Caco-2 (cell line): ENCODE measurements around the gene CAMK4. TPM values are rescaled to one million over a fixed set of nuclear protein-coding genes. Genes with fewer than 3 reads are reported as not detected.

Source experiments
- BruUV-seq: library from RNA; stranded (reverse); fragments of 400-500 nt; replicated peaks from 2 replicates; lab custom pipeline; 2021; lab: Mats Ljungman, UMichigan
- CTCF ChIA-PET: fragments of 300-600 bp; sonication (Branson Sonifier 250); formaldehyde crosslinking; loops from one replicate; lab custom pipeline; 2022; ENCODE audit warnings: antibody characterized with exemption; lab: Charles Lee
- POLR2A ChIA-PET: fragments of 300-600 bp; sonication (Branson Sonifier 250); formaldehyde crosslinking; loops from one replicate; lab custom pipeline; 2022; ENCODE audit warnings: antibody characterized with exemption; lab: Charles Lee
- DNase-seq, 2 experiments: peaks; one replicate each; pipeline versions ENCODE4 v3.0.0 to v3.0.0-alpha.2; 2020 to 2022
- H3K27me3 ChIP-seq: replicated peaks from 2 replicates; pipeline ENCODE4 v1.6.0; 2011; ENCODE audit warnings: low read length; ENCODE audit not compliant: control insufficient read depth, insufficient read depth
- H3K36me3 ChIP-seq: 2 replicates; pipeline ENCODE4 v1.5.1; 2011; ENCODE audit warnings: low read length; ENCODE audit not compliant: control insufficient read depth, insufficient read depth
- H3K4me1 ChIP-seq: fragments of 250-450 bp; sonication (Bioruptor Pico); 2 replicates; pipeline ENCODE4 v1.5.1; 2020; ENCODE audit warnings: mild to moderate bottlenecking
- H3K4me3 ChIP-seq: 2 replicates; pipeline ENCODE4 v1.5.1; 2011; ENCODE audit warnings: low read depth, mild to moderate bottlenecking, control low read depth, low read length
- H3K9me3 ChIP-seq: fragments of 250-450 bp; sonication (Bioruptor Pico); 2 replicates; pipeline ENCODE4 v1.5.1; 2020; ENCODE audit warnings: mild to moderate bottlenecking, moderate library complexity
- H3K27ac Mint-ChIP-seq: one replicate; pipeline ENCODE4 v1.8.0; 2022; ENCODE audit warnings: mixed read lengths; ENCODE audit not compliant: unreplicated experiment
- H3K27me3 Mint-ChIP-seq: one replicate; pipeline ENCODE4 v1.8.0; 2022; ENCODE audit warnings: mixed read lengths; ENCODE audit not compliant: insufficient read depth, unreplicated experiment
- H3K36me3 Mint-ChIP-seq: one replicate; pipeline ENCODE4 v1.8.0; 2022; ENCODE audit warnings: mild to moderate bottlenecking, mixed read lengths; ENCODE audit not compliant: insufficient read depth, unreplicated experiment
- H3K4me1 Mint-ChIP-seq: one replicate; pipeline ENCODE4 v1.8.0; 2022; ENCODE audit warnings: low read depth, mixed read lengths; ENCODE audit not compliant: unreplicated experiment
- H3K4me3 Mint-ChIP-seq: one replicate; pipeline ENCODE4 v1.8.0; 2022; ENCODE audit warnings: mild to moderate bottlenecking, moderate library complexity, mixed read lengths; ENCODE audit not compliant: unreplicated experiment
- H3K9me3 Mint-ChIP-seq: one replicate; pipeline ENCODE4 v1.8.0; 2022; ENCODE audit warnings: mixed read lengths; ENCODE audit not compliant: unreplicated experiment
- CTCF ChIP-seq, 2 experiments: fragments of 200-600 bp in 1 of 2; IDR thresholded peaks; 1 replicate in 1 of 2; 2 replicates in 1 of 2; pipeline versions ENCODE4 v1.5.1 to v1.8.0; 2011 to 2022; ENCODE audit warnings: antibody characterized with exemption in 1 of 2, control low read depth in 1 of 2, inconsistent platforms in 1 of 2, low read depth in 1 of 2, low read length in 1 of 2, mild to moderate bottlenecking in 1 of 2, moderate library complexity in 1 of 2; ENCODE audit not compliant: insufficient read depth in 1 of 2, severe bottlenecking in 1 of 2, unreplicated experiment in 1 of 2
- intact Hi-C: fragments of 100-400 bp; cut with micrococcal nuclease; formaldehyde crosslinking; loops from one replicate; pipeline ENCODE4 v1.10.0; 2022; ENCODE audit not compliant: unreplicated experiment
- total RNA-seq: library from RNA; stranded (reverse); gene quantifications from 2 replicates; pipeline ENCODE4 v1.2.3, GENCODE V29; 2022

CAMK4 gene
- total RNA-seq, 1 experiment from 2014 or later: not detected

GRCh38 chr5:111383288-111383970, 159.2 kb downstream of the CAMK4 start:
- no peaks in the 10 kb centered on the region for H3K9me3 Mint-ChIP-seq
- no peaks in the 10 kb centered on the region for H3K36me3 ChIP-seq
- no peak overlapping the region for H3K4me3 Mint-ChIP-seq
- H3K36me3 Mint-ChIP-seq: no peaks in the 10 kb centered on the region
- BruUV-seq: no TSS peak
- no peak overlapping the region for H3K4me3 ChIP-seq
- no peaks in the 10 kb centered on the region; the same call in 1 of the 2 replicates for H3K27me3 ChIP-seq
- no peak for TF ChIP-seq CTCF (IDR thresholded peaks at IDR 0.05; ENCODE audit: insufficient read depth in 1 of 2, low read depth in 1 of 2, low read length in 1 of 2, severe bottlenecking in 1 of 2, unreplicated experiment in 1 of 2)
- no peak overlapping the region for H3K27ac Mint-ChIP-seq
- H3K4me1 Mint-ChIP-seq: no peaks in the 10 kb centered on the region
- CTCF ChIA-PET: no interaction called here
- DNase-seq: no peak
- intact Hi-C loops: no loop called here
- H3K9me3 ChIP-seq: no peaks in the 10 kb centered on the region; the same call in 1 of the 2 replicates
- no peaks in the 10 kb centered on the region for H3K4me1 ChIP-seq
- H3K27me3 Mint-ChIP-seq: peaks cover 3% of the 10 kb centered on the region
- POLR2A ChIA-PET: no interaction called here

GRCh38 chr5:111384220-111384619, 160.0 kb downstream of the CAMK4 start:
- Histone ChIP-seq H3K36me3 (no peaks in the 10 kb centered on the region), H3K4me3 (no peak overlapping the region), H3K4me1 (no peaks in the 10 kb centered on the region), H3K27me3 (no peaks in the 10 kb centered on the region; the same call in 1 of the 2 replicates), H3K9me3 (no peaks in the 10 kb centered on the region; the same call in 1 of the 2 replicates)
- intact Hi-C loops: no loop called here
- ChIA-PET POLR2A (no interaction called here), CTCF (no interaction called here)
- no peak overlapping the region for H3K4me3 Mint-ChIP-seq
- H3K27me3 Mint-ChIP-seq: peaks cover 3% of the 10 kb centered on the region
- no peak for DNase-seq
- no peaks in the 10 kb centered on the region for H3K36me3 Mint-ChIP-seq
- no peak for TF ChIP-seq CTCF (IDR thresholded peaks at IDR 0.05; ENCODE audit: insufficient read depth in 1 of 2, low read depth in 1 of 2, low read length in 1 of 2, severe bottlenecking in 1 of 2, unreplicated experiment in 1 of 2)
- H3K9me3 Mint-ChIP-seq: no peaks in the 10 kb centered on the region
- no peaks in the 10 kb centered on the region for H3K4me1 Mint-ChIP-seq
- no TSS peak for BruUV-seq
- H3K27ac Mint-ChIP-seq: no peak overlapping the region

DNA sequence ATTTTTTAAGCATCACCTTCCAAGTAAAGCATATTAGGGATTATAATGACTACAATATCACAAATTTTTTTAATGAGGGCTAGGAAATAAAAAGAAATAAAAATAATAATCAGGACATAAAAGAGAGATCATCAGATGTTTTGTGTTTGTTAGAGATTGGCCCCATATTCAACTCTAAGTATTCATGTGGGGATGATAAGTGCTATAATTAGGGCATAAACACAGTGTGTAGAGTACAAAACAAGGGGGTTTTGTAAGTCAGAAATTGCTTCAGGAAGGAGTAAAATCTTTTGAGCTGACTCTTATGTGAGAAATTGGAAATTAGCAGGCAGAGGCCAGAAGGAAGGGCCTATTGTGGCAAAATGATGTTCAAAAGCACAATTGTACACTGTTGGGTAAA, 160.9 kb downstream of the CAMK4 start:
- intact Hi-C loops: no loop called here
- Histone ChIP-seq H3K4me1 (no peaks in the 10 kb centered on the region), H3K4me3 (no peak overlapping the region), H3K36me3 (no peaks in the 10 kb centered on the region), H3K27me3 (no peaks in the 10 kb centered on the region; the same call in 1 of the 2 replicates), H3K9me3 (no peaks in the 10 kb centered on the region; the same call in 1 of the 2 replicates)
- H3K4me1 Mint-ChIP-seq: no peaks in the 10 kb centered on the region
- H3K4me3 Mint-ChIP-seq: no peak overlapping the region
- no peak overlapping the region for H3K27ac Mint-ChIP-seq
- peaks cover 3% of the 10 kb centered on the region for H3K27me3 Mint-ChIP-seq
- no peak for DNase-seq
- no peaks in the 10 kb centered on the region for H3K36me3 Mint-ChIP-seq
- POLR2A ChIA-PET: no interaction called here
- no TSS peak for BruUV-seq
- no peaks in the 10 kb centered on the region for H3K9me3 Mint-ChIP-seq
- TF ChIP-seq CTCF (IDR thresholded peaks at IDR 0.05; ENCODE audit: insufficient read depth in 1 of 2, low read depth in 1 of 2, low read length in 1 of 2, severe bottlenecking in 1 of 2, unreplicated experiment in 1 of 2): no peak
- CTCF ChIA-PET: no interaction called here
